MCF 10A (cell line): ENCODE data around the gene PTPN23. TPM values are rescaled to one million over a fixed set of nuclear protein-coding genes. Genes with fewer than 3 reads are reported as not detected.

Source experiments
- BruUV-seq: library from RNA; stranded (reverse); fragments of 400-500 nt; replicated peaks from 2 replicates; lab custom pipeline; 2021; lab: Mats Ljungman, UMichigan
- CTCF ChIA-PET: fragments of 300-600 bp; sonication (Branson Sonifier 250); formaldehyde crosslinking; extraction: SDS; loops from one replicate; lab custom pipeline; 2021; ENCODE audit warnings: antibody characterized with exemption, inconsistent platforms; lab: Yijun Ruan, JAX
- POLR2A ChIA-PET: fragments of 300-600, 350-650 bp; sonication (Branson Sonifier 250); formaldehyde crosslinking; extraction: SDS; loops from one replicate; lab custom pipeline; 2020; ENCODE audit warnings: antibody characterized with exemption, inconsistent platforms; lab: Yijun Ruan, JAX
- DNase-seq: peaks from one replicate; pipeline ENCODE4 v3.0.0-alpha.2; 2018; ENCODE audit not compliant: unreplicated experiment
- H3K27ac Mint-ChIP-seq: one replicate; pipeline ENCODE4 v1.8.0; 2022; ENCODE audit warnings: mild to moderate bottlenecking, low read depth, mixed read lengths; ENCODE audit not compliant: unreplicated experiment
- H3K27me3 Mint-ChIP-seq: one replicate; pipeline ENCODE4 v1.8.0; 2022; ENCODE audit warnings: mixed read lengths; ENCODE audit not compliant: insufficient read depth, unreplicated experiment
- H3K36me3 Mint-ChIP-seq: one replicate; pipeline ENCODE4 v1.8.0; 2022; ENCODE audit warnings: mild to moderate bottlenecking, moderate library complexity, mixed read lengths; ENCODE audit not compliant: insufficient read depth, unreplicated experiment
- H3K4me1 Mint-ChIP-seq: one replicate; pipeline ENCODE4 v1.8.0; 2022; ENCODE audit warnings: mixed read lengths; ENCODE audit not compliant: insufficient read depth, unreplicated experiment
- H3K4me3 Mint-ChIP-seq: one replicate; pipeline ENCODE4 v1.8.0; 2022; ENCODE audit warnings: mild to moderate bottlenecking, moderate library complexity, mixed read lengths; ENCODE audit not compliant: unreplicated experiment
- H3K9me3 Mint-ChIP-seq: one replicate; pipeline ENCODE4 v1.8.0; 2022; ENCODE audit warnings: mixed read lengths; ENCODE audit not compliant: unreplicated experiment
- CTCF ChIP-seq: fragments of 200-600 bp; IDR thresholded peaks from one replicate; pipeline ENCODE4 v1.8.0; 2022; ENCODE audit warnings: antibody characterized with exemption, mild to moderate bottlenecking; ENCODE audit not compliant: unreplicated experiment
- intact Hi-C: fragments of 100-400 bp; cut with micrococcal nuclease; formaldehyde crosslinking; loops from 2 replicates; pipeline ENCODE4 v1.14.1; 2022
- total RNA-seq: library from RNA; stranded (reverse); gene quantifications from 2 replicates; pipeline ENCODE4 v1.2.3, GENCODE V29; 2022

Gene PTPN23
- total RNA-seq, 1 experiment from 2014 or later, result 44.5 TPM

- ChIA-PET CTCF (interaction anchor here (0.6 to 6.7 kb wide), 5 partner anchors 10 to 90 kb away, joined by 3 to 86 read pairs (median 6); partner anchors contain the start of gene SCAP), POLR2A (interaction anchor here (0.7 to 4.2 kb wide), 2 partner anchors 11 to 52 kb away, joined by 3 to 34 read pairs; partner anchors contain the start of gene SCAP)
- no peak for DNase-seq
- Mint-ChIP-seq H3K4me3 (no peak overlapping the region), H3K9me3 (no peaks in the 10 kb centered on the region), H3K27ac (no peak overlapping the region), H3K4me1 (no peaks in the 10 kb centered on the region), H3K27me3 (no peaks in the 10 kb centered on the region), H3K36me3 (peaks cover 53% of the 10 kb centered on the region)
- intact Hi-C loops, result no loop called here
- BruUV-seq, result no TSS peak
- no peak for TF ChIP-seq CTCF
Observed at GRCh38 chr3:47423548-47424145, 42.8 kb downstream of the PTPN23 start.

- H3K27me3 Mint-ChIP-seq, result no peaks in the 10 kb centered on the region
- no peak for DNase-seq
- H3K4me3 Mint-ChIP-seq, result no peak overlapping the region
- no TSS peak for BruUV-seq
- H3K27ac Mint-ChIP-seq, result no peak overlapping the region
- TF ChIP-seq CTCF, result no peak
- H3K9me3 Mint-ChIP-seq, result no peaks in the 10 kb centered on the region
- H3K36me3 Mint-ChIP-seq, result peaks cover 44% of the 10 kb centered on the region
- ChIA-PET CTCF (interaction anchor here (0.6 to 6.7 kb wide), 4 partner anchors 11 to 89 kb away, joined by 3 to 86 read pairs (median 5); partner anchors contain the start of gene SCAP), POLR2A (no interaction called here)
- H3K4me1 Mint-ChIP-seq, result no peaks in the 10 kb centered on the region
- intact Hi-C loops, result no loop called here
Observed at GRCh38 chr3:47424434-47425382, 43.9 kb downstream of the PTPN23 start.

- no TSS peak for BruUV-seq
- no peak overlapping the region for H3K27ac Mint-ChIP-seq
Observed at GRCh38 chr3:47425383-47425778, 44.6 kb downstream of the PTPN23 start.

More at GRCh38 chr3:47425383-47425778, 44.6 kb downstream of the PTPN23 start:
- Mint-ChIP-seq H3K36me3 (peaks cover 42% of the 10 kb centered on the region), H3K9me3 (no peaks in the 10 kb centered on the region), H3K27me3 (no peaks in the 10 kb centered on the region), H3K4me3 (no peak overlapping the region), H3K4me1 (no peaks in the 10 kb centered on the region)
- no peak for TF ChIP-seq CTCF
- intact Hi-C loops, result no loop called here
- POLR2A ChIA-PET, result no interaction called here
- DNase-seq, result no peak
- CTCF ChIA-PET, result interaction anchor here (0.6 kb wide), 1 partner anchor 51 kb away, joined by 4 read pairs; the partner anchor contains the start of gene SCAP
